ENCODE results near the gene SYNE1.

- TF ChIP-seq EZH2 (IDR thresholded peaks at IDR 0.05; ENCODE audit: low read depth, low read length, severe bottlenecking), result no peak
- TF ChIP-seq CTCF (IDR thresholded peaks at IDR 0.05; ENCODE audit: control extremely low read depth in 1 of 3, insufficient read depth in 1 of 3, low read depth in 1 of 3, low read length in 3 of 3), result no peak
- TF ChIP-seq ATF2 (IDR thresholded peaks at IDR 0.05; ENCODE audit: low read length), result no peak
- no peak for TF ChIP-seq RNF2 (IDR thresholded peaks at IDR 0.05; ENCODE audit: borderline replicate concordance, low read depth, low read length, missing control alignments, poor library complexity, severe bottlenecking)
- no peak for TF ChIP-seq RAD21 (IDR thresholded peaks at IDR 0.05 in 1 of 2, conservative IDR thresholded peaks at IDR 0.05 in 1 of 2; ENCODE audit: low read depth in 2 of 2, low read length in 2 of 2)
- no peak for TF ChIP-seq BRCA1 (IDR thresholded peaks at IDR 0.05; ENCODE audit: low read depth, low read length)
- TF ChIP-seq CHD7 (IDR thresholded peaks at IDR 0.05; ENCODE audit: insufficient replicate concordance, low read length), result no peak
- TF ChIP-seq USF2 (IDR thresholded peaks at IDR 0.05; ENCODE audit: low read length), result no peak
- TF ChIP-seq CHD2 (IDR thresholded peaks at IDR 0.05; ENCODE audit: low read length), result no peak
- TF ChIP-seq KDM1A (IDR thresholded peaks at IDR 0.05; ENCODE audit: borderline replicate concordance, low read length), result no peak
- TF ChIP-seq TEAD4 (IDR thresholded peaks at IDR 0.05; ENCODE audit: low read depth, low read length), result no peak
- no peak for TF ChIP-seq POLR2A (IDR thresholded peaks at IDR 0.05; ENCODE audit: control extremely low read depth in 1 of 2, low read depth in 2 of 2, low read length in 2 of 2)
- TF ChIP-seq TAF1 (IDR thresholded peaks at IDR 0.05; ENCODE audit: low read depth, low read length), result no peak
These were observed 107.8 kb downstream of the SYNE1 start for GRCh38 chr6:152529369-152529768.

Measured in H1 (cell line).